ENCODE results near the gene MTMR1.

Gene MTMR1

DNA sequence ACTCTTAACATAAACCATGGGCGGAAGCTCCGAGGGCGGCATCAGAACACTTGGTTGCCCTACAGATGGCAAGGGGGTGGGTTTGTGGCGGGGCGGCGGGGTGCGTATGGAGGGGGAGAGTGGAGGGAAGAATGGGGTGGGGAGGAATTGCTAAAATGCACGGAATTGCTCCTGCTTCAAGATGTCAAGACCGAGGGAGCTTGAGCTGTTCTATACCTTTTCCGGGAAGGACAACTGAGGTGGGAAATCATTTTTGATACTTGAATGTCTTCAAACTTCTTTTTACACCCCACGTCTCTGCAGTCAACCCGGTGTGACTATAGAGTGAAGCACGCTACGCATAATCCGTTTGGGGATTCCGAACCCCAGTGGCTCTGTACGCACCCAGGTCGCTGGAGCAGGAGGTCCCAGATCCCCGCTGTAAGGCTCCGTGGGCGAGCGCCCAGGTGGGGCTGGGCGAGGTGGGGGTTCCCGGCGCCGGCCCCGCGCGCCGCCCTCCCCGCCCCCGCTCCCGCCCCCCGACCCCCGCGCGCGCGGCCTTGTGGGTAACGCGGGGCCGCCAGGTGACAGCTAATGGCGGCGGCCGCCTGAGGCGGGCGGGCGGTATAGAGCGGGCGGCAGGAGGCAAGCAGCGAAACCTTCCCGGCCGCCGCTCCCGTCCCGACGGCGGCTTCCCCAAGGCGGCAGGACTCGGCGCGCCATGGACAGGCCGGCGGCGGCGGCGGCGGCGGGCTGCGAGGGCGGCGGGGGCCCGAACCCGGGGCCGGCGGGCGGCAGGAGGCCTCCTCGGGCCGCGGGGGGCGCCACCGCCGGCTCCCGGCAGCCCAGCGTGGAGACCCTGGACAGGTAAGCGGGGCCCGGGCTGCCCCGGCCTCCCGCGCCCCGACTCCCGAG is at the start of gene MTMR1:
Gene MTMR1 (plus strand): TSS at position 566 of the 894 bp plus-strand sequence. CDS start 135 bp downstream, at position 701.
- TF ChIP-seq, protein P1, sequence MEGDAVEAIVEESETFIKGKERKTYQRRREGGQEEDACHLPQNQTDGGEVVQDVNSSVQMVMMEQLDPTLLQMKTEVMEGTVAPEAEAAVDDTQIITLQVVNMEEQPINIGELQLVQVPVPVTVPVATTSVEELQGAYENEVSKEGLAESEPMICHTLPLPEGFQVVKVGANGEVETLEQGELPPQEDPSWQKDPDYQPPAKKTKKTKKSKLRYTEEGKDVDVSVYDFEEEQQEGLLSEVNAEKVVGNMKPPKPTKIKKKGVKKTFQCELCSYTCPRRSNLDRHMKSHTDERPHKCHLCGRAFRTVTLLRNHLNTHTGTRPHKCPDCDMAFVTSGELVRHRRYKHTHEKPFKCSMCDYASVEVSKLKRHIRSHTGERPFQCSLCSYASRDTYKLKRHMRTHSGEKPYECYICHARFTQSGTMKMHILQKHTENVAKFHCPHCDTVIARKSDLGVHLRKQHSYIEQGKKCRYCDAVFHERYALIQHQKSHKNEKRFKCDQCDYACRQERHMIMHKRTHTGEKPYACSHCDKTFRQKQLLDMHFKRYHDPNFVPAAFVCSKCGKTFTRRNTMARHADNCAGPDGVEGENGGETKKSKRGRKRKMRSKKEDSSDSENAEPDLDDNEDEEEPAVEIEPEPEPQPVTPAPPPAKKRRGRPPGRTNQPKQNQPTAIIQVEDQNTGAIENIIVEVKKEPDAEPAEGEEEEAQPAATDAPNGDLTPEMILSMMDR (IDR thresholded peaks at IDR 0.05; ENCODE audit: control insufficient read depth, insufficient read depth, low read depth, low read length, missing control alignments): no peak
- DNase-seq (ENCODE audit: low read depth): no peak

GRCh38 chrX:150643958-150644357 is 49.2 kb upstream of the MTMR1 start:
- no peak for DNase-seq (ENCODE audit: low read depth)
- TF ChIP-seq, protein P1 (IDR thresholded peaks at IDR 0.05; ENCODE audit: control insufficient read depth, insufficient read depth, low read depth, low read length, missing control alignments): no peak
- H3K4me3 ChIP-seq (ENCODE audit: control insufficient read depth, low read depth, low read length): no peak overlapping the region

More for the DNA sequence above, at the start of gene MTMR1:
- peak within 1 kb of the TSS; percentile 65 for H3K4me3 ChIP-seq (ENCODE audit: control insufficient read depth, low read depth, low read length)

DNA sequence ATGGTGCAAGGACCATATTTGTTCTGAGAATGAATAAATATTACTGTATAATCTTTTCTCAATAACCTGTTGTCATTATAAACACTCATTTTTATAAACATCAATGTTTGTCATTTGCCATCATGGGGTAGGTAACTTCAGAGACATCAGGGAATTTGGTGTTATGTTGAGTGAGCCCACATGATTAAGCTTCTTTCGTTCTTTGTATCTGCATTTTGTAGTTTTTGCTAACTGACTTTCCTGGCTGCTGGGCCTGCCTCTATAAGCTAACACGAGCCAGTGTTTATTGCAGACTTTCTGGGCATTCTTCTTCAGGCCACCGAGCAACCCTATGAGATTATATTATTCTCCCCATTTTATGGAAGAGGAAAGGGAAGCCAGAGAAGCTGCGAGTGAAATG is 48.8 kb upstream of the MTMR1 start:
- H3K4me3 ChIP-seq (ENCODE audit: control insufficient read depth, low read depth, low read length): no peak overlapping the region
- TF ChIP-seq, protein P1 (IDR thresholded peaks at IDR 0.05; ENCODE audit: control insufficient read depth, insufficient read depth, low read depth, low read length, missing control alignments): no peak
- DNase-seq (ENCODE audit: low read depth): no peak

DNA sequence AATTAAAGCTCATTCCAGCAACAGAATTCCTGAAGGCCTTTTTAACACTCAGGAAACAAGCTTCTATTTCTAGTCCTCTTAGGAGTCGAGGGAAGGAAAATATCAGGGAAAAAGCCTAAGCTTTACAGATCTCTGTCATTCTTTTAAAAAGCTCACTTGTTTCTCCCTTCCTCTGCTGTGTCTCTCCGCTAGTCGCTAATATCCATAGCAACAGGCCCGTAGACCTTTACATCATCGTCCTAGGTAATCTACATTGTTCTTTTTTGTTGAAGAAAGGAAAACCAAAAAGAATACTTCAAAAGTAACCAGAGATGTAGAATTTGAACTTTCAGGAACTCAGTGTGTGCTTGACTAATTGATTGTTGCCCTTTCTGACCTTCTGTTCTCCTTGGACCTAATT is 45.9 kb upstream of the MTMR1 start:
- H3K4me3 ChIP-seq (ENCODE audit: control insufficient read depth, low read depth, low read length): no peak overlapping the region
- no peak for DNase-seq (ENCODE audit: low read depth)
- TF ChIP-seq, protein P1 (IDR thresholded peaks at IDR 0.05; ENCODE audit: control insufficient read depth, insufficient read depth, low read depth, low read length, missing control alignments): no peak

DNA sequence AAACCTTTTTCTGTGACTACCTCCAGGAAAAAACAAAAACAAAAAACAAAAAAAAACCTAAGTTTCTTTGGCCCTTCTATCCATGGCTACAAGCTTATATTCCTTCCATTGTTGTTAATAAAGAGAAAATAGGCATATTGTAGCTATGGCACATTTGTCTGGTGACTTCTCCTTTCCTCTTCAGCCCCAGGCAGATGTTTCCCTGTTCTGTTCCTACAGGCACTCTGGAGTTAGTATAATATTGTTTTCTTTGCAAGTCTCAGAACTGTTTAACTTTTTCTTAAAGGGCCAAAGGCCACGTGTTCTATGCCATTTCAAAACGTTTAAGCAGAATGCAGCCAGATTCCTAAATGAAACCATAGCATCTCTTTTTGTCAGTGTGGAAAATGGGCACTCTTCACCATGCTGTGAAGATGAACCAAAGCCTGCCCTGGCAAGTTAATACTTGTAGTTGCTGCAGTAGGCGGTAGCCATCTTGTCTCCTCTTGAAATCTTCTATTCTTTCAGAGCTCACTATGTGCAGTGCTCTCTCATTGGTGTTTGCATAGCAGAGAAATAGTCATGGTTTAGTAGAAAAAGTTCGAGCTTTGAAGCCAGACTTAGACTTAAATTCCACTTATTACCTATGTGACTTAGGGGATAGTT is 44.8 kb upstream of the MTMR1 start:
- DNase-seq (ENCODE audit: low read depth): no peak
- H3K4me3 ChIP-seq (ENCODE audit: control insufficient read depth, low read depth, low read length): no peak overlapping the region
- TF ChIP-seq, protein P1 (IDR thresholded peaks at IDR 0.05; ENCODE audit: control insufficient read depth, insufficient read depth, low read depth, low read length, missing control alignments): no peak

DNA sequence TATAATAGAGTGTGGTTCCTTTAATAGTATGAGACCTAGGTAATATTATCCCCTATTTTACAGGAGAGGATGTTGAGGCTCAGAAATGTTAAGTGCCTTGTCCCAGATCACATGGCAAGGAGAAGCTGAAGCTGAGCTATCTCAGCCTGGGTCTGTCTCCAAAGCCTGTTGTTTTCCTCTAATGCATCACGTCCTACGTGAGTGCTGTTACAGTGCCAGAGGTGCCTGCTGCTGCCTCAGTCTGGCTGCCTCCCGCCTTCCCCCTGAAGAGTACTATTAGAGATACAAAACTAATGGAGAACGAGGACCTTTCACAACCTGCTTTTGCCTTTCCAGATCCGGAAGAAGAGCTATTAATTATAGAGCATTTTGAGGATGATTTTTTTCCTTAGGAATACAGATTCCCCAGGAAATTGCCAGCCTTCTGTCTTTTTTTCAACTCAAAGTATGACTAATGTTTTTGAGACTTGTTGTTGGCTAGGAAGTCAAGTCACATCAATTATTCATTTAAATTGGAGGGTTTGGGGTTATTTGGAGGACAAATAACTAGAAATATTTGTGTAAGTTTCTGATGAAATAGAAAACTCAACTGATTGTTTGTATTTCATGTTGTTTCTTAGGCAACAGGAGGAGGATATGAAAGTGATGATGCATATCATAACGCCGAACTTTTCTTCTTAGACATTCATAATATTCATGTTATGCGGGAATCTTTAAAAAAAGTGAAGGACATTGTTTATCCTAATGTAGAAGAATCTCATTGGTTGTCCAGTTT is 43.9 kb upstream of the MTMR1 start:
- DNase-seq (ENCODE audit: low read depth): no peak
- TF ChIP-seq, protein P1 (IDR thresholded peaks at IDR 0.05; ENCODE audit: control insufficient read depth, insufficient read depth, low read depth, low read length, missing control alignments): no peak
- no peak overlapping the region for H3K4me3 ChIP-seq (ENCODE audit: control insufficient read depth, low read depth, low read length)

Measured in AG09309 (cell line).